GM18951 (cell line): Measurements from ENCODE around the gene ULK3.

ENCODE experiments used
- POLR2A ChIP-seq: IDR thresholded peaks from 4 replicates; pipeline ENCODE4 v1.6.1; 2011; ENCODE audit warnings: mild to moderate bottlenecking; ENCODE audit not compliant: insufficient read length, insufficient read depth; ENCODE audit errors: extremely low read depth
- in situ Hi-C: fragments of 300-500 bp; cut with MboI; formaldehyde crosslinking; loops from one replicate; pipeline ENCODE4 v1.12.0; 2022; ENCODE audit warnings: low sequenced_read_pairs, mixed read lengths, inconsistent platforms; ENCODE audit not compliant: unreplicated experiment

Gene ULK3

GRCh38 chr15:74799856-74800558, 42.9 kb downstream of the ULK3 start:
- in situ Hi-C loops, result no loop called here

DNA sequence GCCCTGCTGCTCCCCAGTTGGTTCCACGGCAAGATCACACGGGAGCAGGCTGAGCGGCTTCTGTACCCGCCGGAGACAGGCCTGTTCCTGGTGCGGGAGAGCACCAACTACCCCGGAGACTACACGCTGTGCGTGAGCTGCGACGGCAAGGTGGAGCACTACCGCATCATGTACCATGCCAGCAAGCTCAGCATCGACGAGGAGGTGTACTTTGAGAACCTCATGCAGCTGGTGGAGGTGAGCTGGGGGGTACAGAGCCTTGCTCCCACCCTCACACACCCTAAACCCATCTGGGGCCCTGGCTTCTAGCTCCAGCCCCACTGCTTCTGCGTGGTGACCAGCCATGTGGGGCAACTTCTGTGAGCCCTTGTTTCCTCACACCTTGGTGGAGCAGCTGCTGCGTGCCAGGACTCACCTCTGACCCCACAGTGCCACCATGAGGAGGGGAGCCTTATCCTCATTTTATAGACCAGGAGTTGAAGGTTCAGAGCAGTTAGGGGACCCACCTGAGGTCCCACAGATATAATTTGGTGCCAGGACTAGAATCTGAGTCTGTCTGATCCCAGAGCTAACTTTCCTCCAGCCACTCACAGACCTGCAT, 43.6 kb downstream of the ULK3 start:
- in situ Hi-C loops, result no loop called here
- peak; percentile 14 for TF ChIP-seq POLR2A

More at GRCh38 chr15:74799856-74800558, 42.9 kb downstream of the ULK3 start:
- TF ChIP-seq POLR2A, result peak; percentile 46

GRCh38 chr15:74798388-74799254, 44.3 kb downstream of the ULK3 start:
- in situ Hi-C loops, result no loop called here
- no peak for TF ChIP-seq POLR2A

GRCh38 chr15:74795966-74796625, 46.9 kb downstream of the ULK3 start:
- no peak for TF ChIP-seq POLR2A
- in situ Hi-C loops, result no loop called here

GRCh38 chr15:74794970-74795349, 48.0 kb downstream of the ULK3 start:
- no peak for TF ChIP-seq POLR2A
- in situ Hi-C loops, result no loop called here

DNA sequence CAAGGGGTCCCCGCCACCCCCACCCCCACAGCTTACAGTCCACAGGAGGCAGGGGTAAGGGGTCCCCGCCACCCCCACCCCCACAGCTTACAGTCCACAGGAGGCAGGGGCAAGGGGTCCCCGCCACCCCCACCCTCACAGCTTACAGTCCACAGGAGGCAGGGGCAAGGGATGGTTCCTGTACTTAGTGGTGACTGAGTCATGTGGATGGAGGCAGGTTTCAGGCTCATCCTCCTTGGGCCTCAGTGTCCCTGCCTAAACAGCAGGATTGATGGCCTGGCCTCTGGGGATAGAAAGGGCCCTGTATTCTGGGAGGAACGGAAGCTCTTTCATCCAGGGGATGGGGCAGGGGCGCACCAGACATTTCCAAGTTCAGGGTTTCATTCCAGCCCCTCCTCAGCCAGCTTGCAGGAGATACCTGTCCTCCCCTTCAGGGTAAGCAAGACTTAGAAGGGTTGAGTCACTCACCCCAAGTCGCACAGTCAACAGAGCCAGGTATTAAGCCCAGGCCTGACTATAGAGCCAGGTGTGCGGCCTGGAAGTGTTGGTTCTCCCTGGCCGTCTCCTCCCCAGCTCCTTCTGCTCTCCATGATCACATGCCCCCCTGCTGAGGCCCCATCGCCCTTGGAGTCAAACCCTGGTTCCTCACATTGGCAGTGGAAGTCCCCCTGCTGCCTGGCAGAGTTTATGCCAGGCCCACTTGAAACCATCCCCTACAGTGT, 48.5 kb downstream of the ULK3 start:
- no peak for TF ChIP-seq POLR2A
- in situ Hi-C loops, result no loop called here

- in situ Hi-C loops, result no loop called here
- TF ChIP-seq POLR2A, result no peak
Measured at GRCh38 chr15:74793135-74794028, 49.6 kb downstream of the ULK3 start.

DNA sequence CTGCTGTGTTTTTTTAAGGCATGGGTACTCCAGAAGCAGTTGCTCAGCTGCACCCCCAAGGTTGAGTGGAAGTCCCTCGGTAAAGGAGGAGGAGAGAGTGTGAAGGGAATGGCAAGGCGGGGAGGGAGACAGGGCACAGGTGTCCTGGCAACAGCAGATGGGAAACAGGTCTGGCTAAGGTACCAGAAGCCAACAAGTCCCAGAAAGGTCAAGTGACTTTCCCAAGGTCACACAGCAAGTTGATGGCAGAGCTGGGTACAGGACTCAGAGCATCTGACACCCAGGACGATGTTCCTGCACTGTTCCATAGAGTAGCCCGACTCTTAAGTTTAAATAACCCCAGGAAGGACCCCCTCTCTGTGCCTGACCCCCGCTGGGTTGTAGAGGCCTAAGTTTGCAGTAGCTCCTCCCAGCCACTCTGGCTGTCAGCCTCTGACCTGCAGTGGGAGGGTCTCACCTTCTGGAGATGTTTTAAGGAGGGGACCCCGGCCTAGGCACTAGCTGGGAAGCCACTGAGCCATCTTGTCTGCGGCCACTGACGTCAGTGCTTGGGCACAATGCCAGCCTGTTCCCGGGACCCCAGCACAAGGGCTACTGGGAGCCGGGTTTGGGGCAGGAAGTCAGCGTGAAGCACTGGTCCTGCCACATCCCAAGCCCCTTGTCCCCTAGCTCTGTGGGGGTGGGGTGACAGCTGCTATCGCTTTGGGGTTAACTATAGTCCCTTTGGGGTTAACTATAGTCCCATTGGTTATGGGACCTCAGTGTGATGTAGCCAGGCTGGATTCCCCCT, 50.5 kb downstream of the ULK3 start:
- no peak for TF ChIP-seq POLR2A
- in situ Hi-C loops, result no loop called here

DNA sequence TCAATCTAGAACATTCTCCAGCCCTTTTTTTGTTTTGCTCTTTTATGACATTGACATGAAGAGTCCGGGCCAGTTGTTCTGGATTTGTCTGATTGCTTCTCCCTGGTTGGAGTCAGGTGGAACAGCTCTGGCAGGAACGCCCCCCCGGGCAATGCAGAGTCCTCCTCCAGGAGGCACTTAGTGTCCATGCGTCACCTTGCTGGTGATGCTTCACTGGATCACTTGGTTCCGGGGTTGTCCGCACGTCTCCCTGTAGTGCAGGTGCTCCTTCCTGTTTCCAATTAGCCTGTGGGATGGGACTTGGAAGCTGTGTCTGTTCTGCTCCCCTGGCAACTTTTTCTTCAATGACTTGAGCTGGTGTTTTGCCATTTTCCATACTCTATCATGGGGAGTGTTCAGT, 51.3 kb downstream of the ULK3 start:
- TF ChIP-seq POLR2A, result no peak
- in situ Hi-C loops, result no loop called here

DNA sequence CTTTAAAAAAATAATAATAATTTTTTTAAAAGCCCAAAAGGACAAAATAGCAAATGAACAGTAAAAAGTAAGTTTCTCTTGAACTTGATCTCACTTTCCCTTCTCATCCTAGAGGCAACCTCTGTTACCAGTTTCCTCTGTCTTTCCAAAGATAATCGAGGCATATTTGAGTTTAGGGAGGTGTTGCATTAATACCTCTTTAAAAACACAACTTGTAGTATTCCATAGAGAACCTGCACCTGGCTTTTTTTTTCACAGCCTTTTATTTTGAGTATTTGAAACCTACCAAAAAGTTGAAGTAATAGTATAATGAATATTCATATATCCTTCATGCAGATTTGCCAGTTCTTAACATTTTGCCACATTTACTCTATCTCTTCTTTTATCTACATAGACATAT, 51.9 kb downstream of the ULK3 start:
- in situ Hi-C loops, result no loop called here
- TF ChIP-seq POLR2A, result no peak
